Panc1 (cell line): ENCODE measurements around the gene LONP1. TPM values are rescaled to one million over a fixed set of nuclear protein-coding genes. Genes with fewer than 3 reads are reported as not detected.

Experiments
- ATAC-seq: fragments of 200-7000 bp; cut with Tn5 transposase; 2 replicates; pipeline ENCODE4 v1.9.1; 2020; ENCODE audit warnings: mild to moderate bottlenecking, moderate library complexity
- BruUV-seq: library from RNA; stranded (reverse); fragments of 400-500 nt; replicated peaks from 2 replicates; lab custom pipeline; 2021; lab: Mats Ljungman, UMichigan
- CTCF ChIA-PET: fragments of 300-600 bp; sonication (Branson Sonifier 250); formaldehyde crosslinking; loops from one replicate; lab custom pipeline; 2022; ENCODE audit warnings: antibody characterized with exemption; lab: Charles Lee
- POLR2A ChIA-PET: fragments of 300-600 bp; sonication (Branson Sonifier 250); formaldehyde crosslinking; loops from one replicate; lab custom pipeline; 2022; ENCODE audit warnings: antibody characterized with exemption; lab: Charles Lee
- DNase-seq: peaks from one replicate; pipeline ENCODE4 v3.0.0-alpha.2; 2010; ENCODE audit warnings: low read depth, low spot score
- H3K27ac ChIP-seq: 2 replicates; pipeline ENCODE4 v1.5.1; 2011; ENCODE audit warnings: mild to moderate bottlenecking, low read length, inconsistent platforms
- H3K27me3 ChIP-seq: fragments of 200-500 bp; sonication (Bioruptor generic); 2 replicates; pipeline ENCODE4 v1.6.0; 2014; ENCODE audit warnings: low read length, inconsistent platforms; ENCODE audit not compliant: control insufficient read depth, insufficient read depth
- H3K36me3 ChIP-seq: fragments of 200-500 bp; sonication (Bioruptor generic); 2 replicates; pipeline ENCODE4 v1.5.1; 2014; ENCODE audit warnings: inconsistent platforms, mild to moderate bottlenecking, low read length, moderate library complexity; ENCODE audit not compliant: control insufficient read depth, insufficient read depth
- H3K4me1 ChIP-seq: 2 replicates; pipeline ENCODE4 v1.5.1; 2011; ENCODE audit warnings: inconsistent platforms, mild to moderate bottlenecking, low read length, moderate library complexity; ENCODE audit not compliant: control insufficient read depth, insufficient read depth
- H3K4me3 ChIP-seq, 2 experiments: 2 replicates each; pipeline ENCODE4 v1.5.1; 2011 to 2012; ENCODE audit warnings: low read depth in 2 of 2, low read length in 2 of 2, mild to moderate bottlenecking in 2 of 2, inconsistent platforms in 1 of 2, moderate library complexity in 1 of 2
- H3K9me3 ChIP-seq: fragments of 200-500 bp; sonication (Bioruptor generic); 2 replicates; pipeline ENCODE4 v1.5.1; 2014; ENCODE audit warnings: low read depth, mild to moderate bottlenecking, inconsistent platforms, low read length, moderate library complexity; ENCODE audit not compliant: control insufficient read depth, insufficient read depth
- POLR2AphosphoS5 ChIP-seq: IDR thresholded peaks from 2 replicates; pipeline ENCODE4 v1.6.1; 2012; ENCODE audit warnings: mild to moderate bottlenecking, low read depth, low read length, moderate library complexity
- SIN3A ChIP-seq: IDR thresholded peaks from 2 replicates; pipeline ENCODE4 v1.6.1; 2012; ENCODE audit warnings: low read depth, mild to moderate bottlenecking, low read length, moderate library complexity, borderline replicate concordance; ENCODE audit not compliant: insufficient read depth
- TCF7L2 ChIP-seq: IDR thresholded peaks from 2 replicates; pipeline ENCODE4 v1.6.1; 2011; ENCODE audit warnings: mild to moderate bottlenecking, low read depth, low read length, inconsistent platforms
- in situ Hi-C: cut with HindIII; loops from 2 replicates; pipeline ENCODE4 v1.10.0; 2016; ENCODE audit warnings: low sequenced_read_pairs, low pct_unique_long_range_greater_than_20kb
- intact Hi-C: fragments of 100-400 bp; cut with micrococcal nuclease; formaldehyde crosslinking; loops from one replicate; pipeline ENCODE4 v1.10.0; 2022; ENCODE audit not compliant: unreplicated experiment
- total RNA-seq: library from RNA; stranded (reverse); gene quantifications from one replicate; pipeline ENCODE4 v1.2.1, GENCODE V29; 2021; ENCODE audit not compliant: unreplicated experiment
- TF ChIP-seq, protein P1 (sequence below), 2 experiments: IDR thresholded peaks; 2 replicates each; pipeline ENCODE4 v1.6.1; 2011 to 2012; ENCODE audit warnings: low read depth in 2 of 2, control low read depth in 1 of 2, low read length in 1 of 2, mild to moderate bottlenecking in 1 of 2, moderate library complexity in 1 of 2; ENCODE audit not compliant: insufficient read depth in 1 of 2
- TF ChIP-seq, protein P2 (sequence below): fragments of 450-650 bp; IDR thresholded peaks from 2 replicates; pipeline ENCODE4 v1.5.1; 2017; ENCODE audit warnings: mild to moderate bottlenecking

LONP1 gene
- total RNA-seq, 1 experiment from 2014 or later = 93.0 TPM

DNA sequence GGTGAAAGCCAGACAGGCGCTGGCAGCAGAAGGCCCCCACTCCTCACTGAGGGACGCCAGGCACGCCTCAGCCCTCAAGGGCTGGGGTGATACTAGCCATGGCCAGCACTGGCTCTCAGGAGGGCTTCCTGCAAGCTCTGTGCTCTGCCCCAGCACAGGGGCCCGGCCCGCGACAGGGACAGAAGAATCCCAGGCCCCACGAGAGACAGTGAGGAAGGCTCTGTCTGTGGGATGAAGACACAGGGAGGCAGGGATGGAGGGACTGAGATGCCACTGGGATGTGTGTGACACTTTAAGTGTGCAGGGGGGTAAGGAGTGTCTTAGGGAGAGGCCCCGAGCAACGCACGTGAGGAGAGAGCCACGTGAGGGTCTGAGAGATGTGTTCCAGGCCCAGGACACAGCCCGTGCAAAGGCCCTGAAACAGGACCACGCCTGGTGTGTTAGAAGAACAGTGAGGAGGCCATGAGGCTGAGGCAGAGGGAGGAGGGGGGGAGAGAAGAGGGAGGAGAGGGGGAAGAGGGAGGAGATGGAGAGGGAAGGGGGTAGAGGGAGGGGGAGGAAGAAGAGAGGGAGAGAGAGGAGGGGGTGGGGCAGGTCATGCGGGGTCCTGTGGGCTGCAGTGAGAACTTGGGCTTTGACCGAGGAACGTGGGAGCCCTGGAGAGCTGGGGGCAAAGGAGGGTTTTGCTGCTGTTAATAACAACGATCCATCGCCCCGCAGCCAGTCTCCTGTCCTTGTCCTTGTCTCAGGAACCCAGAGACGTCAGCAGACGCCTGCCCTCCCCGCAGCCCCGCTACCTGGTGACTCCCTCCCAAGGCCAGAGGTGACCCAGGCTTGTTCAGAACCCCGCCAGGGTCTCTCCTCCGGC is 22.7 kb downstream of the LONP1 start:
- intact Hi-C loops = loop anchor here (10.0 kb wide), 1 partner anchor 98 kb away; the partner anchor contains the start of gene DUS3L
- H3K27me3 ChIP-seq = no peaks in the 10 kb centered on the region
- peaks cover 12% of the 10 kb centered on the region for H3K4me1 ChIP-seq
- peak; percentile 17 for ATAC-seq
- no peak overlapping the region for H3K4me3 ChIP-seq
- peak overlapping the region; percentile 31 for H3K27ac ChIP-seq
- H3K36me3 ChIP-seq = no peaks in the 10 kb centered on the region; the same call in 1 of the 2 replicates
- POLR2A ChIA-PET = interaction anchor here (0.6 kb wide), 1 partner anchor 23 kb away, joined by 12 read pairs; the partner anchor contains the start of gene LONP1
- no peaks in the 10 kb centered on the region for H3K9me3 ChIP-seq
- in situ Hi-C loops = no loop called here
- CTCF ChIA-PET = no interaction called here
- DNase-seq = no peak
- BruUV-seq = no TSS peak
- TF ChIP-seq SIN3A = no peak; the same call in 1 of the 2 replicates
- TF ChIP-seq, protein P1, sequence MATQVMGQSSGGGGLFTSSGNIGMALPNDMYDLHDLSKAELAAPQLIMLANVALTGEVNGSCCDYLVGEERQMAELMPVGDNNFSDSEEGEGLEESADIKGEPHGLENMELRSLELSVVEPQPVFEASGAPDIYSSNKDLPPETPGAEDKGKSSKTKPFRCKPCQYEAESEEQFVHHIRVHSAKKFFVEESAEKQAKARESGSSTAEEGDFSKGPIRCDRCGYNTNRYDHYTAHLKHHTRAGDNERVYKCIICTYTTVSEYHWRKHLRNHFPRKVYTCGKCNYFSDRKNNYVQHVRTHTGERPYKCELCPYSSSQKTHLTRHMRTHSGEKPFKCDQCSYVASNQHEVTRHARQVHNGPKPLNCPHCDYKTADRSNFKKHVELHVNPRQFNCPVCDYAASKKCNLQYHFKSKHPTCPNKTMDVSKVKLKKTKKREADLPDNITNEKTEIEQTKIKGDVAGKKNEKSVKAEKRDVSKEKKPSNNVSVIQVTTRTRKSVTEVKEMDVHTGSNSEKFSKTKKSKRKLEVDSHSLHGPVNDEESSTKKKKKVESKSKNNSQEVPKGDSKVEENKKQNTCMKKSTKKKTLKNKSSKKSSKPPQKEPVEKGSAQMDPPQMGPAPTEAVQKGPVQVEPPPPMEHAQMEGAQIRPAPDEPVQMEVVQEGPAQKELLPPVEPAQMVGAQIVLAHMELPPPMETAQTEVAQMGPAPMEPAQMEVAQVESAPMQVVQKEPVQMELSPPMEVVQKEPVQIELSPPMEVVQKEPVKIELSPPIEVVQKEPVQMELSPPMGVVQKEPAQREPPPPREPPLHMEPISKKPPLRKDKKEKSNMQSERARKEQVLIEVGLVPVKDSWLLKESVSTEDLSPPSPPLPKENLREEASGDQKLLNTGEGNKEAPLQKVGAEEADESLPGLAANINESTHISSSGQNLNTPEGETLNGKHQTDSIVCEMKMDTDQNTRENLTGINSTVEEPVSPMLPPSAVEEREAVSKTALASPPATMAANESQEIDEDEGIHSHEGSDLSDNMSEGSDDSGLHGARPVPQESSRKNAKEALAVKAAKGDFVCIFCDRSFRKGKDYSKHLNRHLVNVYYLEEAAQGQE (IDR thresholded peaks at IDR 0.05; ENCODE audit: insufficient read depth in 1 of 2, low read depth in 2 of 2, low read length in 1 of 2) = no peak
- TF ChIP-seq, protein P2, sequence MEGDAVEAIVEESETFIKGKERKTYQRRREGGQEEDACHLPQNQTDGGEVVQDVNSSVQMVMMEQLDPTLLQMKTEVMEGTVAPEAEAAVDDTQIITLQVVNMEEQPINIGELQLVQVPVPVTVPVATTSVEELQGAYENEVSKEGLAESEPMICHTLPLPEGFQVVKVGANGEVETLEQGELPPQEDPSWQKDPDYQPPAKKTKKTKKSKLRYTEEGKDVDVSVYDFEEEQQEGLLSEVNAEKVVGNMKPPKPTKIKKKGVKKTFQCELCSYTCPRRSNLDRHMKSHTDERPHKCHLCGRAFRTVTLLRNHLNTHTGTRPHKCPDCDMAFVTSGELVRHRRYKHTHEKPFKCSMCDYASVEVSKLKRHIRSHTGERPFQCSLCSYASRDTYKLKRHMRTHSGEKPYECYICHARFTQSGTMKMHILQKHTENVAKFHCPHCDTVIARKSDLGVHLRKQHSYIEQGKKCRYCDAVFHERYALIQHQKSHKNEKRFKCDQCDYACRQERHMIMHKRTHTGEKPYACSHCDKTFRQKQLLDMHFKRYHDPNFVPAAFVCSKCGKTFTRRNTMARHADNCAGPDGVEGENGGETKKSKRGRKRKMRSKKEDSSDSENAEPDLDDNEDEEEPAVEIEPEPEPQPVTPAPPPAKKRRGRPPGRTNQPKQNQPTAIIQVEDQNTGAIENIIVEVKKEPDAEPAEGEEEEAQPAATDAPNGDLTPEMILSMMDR = no peak
- no peak for TF ChIP-seq TCF7L2
- no peak for TF ChIP-seq POLR2AphosphoS5

DNA sequence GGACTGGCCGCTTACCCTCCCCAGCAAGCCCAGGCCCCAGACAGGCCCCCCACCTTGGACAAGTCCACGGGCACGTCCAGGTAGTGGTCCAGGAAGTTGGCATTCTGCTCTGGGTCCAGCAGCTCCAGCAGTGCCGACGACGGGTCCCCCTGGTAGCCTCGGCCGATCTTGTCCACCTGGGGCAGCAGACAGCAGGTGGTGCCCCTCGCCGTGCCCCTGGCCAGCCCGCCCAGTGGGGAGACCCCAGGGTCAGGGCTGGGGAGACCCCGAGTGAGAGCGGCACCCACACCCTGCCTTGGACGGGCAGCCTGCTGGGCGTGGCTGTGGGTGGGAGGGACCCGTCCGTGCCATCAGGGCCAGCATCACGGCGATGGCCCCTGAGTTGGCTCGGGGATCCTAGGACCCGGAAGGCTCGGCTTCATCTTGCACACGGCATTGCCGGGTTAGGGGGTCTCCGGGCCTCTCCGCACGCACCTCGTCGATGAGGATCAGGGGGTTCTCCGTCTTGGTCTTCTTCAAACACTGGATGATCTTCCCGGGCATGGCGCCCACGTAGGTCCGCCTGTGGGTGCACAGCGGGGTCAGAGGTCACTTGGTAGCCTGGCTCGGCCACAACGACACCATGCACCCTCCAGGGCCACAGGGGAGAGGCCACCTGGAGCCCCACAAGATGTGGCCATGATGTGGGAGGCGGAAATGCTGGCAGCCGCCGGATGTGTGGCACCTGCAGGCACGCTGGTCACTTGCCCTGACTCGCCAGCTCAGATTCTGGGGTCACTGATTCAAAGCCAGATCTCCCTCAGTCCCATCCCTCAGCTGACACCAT is 23.5 kb downstream of the LONP1 start:
- H3K36me3 ChIP-seq = no peaks in the 10 kb centered on the region; the same call in 1 of the 2 replicates
- H3K4me1 ChIP-seq = peaks cover 12% of the 10 kb centered on the region
- no TSS peak for BruUV-seq
- H3K27me3 ChIP-seq = no peaks in the 10 kb centered on the region
- H3K27ac ChIP-seq = peak overlapping the region; percentile 31; the same call in 1 of the 2 replicates
- in situ Hi-C loops (no loop called here), intact Hi-C loops (loop anchor here (10.0 kb wide), 1 partner anchor 98 kb away; the partner anchor contains the start of gene DUS3L)
- CTCF ChIA-PET = no interaction called here
- TF ChIP-seq TCF7L2 = no peak
- TF ChIP-seq SIN3A = no peak
- TF ChIP-seq, protein P2 = no peak
- TF ChIP-seq, protein P1 (IDR thresholded peaks at IDR 0.05; ENCODE audit: insufficient read depth in 1 of 2, low read depth in 2 of 2, low read length in 1 of 2) = no peak
- TF ChIP-seq POLR2AphosphoS5 = no peak
- DNase-seq (no peak), ATAC-seq (no peak)
- POLR2A ChIA-PET = no interaction called here
- no peak overlapping the region for H3K4me3 ChIP-seq
- no peaks in the 10 kb centered on the region for H3K9me3 ChIP-seq
